ENCODE measurements around the gene GARIN5A. TPM values are rescaled to one million over a fixed set of nuclear protein-coding genes. Genes with fewer than 3 reads are reported as not detected.

The GARIN5A gene
- total and polyA plus RNA-seq, 10 donors: 0.42 to 1.4 (median 0.54) TPM; not detected in 6

DNA sequence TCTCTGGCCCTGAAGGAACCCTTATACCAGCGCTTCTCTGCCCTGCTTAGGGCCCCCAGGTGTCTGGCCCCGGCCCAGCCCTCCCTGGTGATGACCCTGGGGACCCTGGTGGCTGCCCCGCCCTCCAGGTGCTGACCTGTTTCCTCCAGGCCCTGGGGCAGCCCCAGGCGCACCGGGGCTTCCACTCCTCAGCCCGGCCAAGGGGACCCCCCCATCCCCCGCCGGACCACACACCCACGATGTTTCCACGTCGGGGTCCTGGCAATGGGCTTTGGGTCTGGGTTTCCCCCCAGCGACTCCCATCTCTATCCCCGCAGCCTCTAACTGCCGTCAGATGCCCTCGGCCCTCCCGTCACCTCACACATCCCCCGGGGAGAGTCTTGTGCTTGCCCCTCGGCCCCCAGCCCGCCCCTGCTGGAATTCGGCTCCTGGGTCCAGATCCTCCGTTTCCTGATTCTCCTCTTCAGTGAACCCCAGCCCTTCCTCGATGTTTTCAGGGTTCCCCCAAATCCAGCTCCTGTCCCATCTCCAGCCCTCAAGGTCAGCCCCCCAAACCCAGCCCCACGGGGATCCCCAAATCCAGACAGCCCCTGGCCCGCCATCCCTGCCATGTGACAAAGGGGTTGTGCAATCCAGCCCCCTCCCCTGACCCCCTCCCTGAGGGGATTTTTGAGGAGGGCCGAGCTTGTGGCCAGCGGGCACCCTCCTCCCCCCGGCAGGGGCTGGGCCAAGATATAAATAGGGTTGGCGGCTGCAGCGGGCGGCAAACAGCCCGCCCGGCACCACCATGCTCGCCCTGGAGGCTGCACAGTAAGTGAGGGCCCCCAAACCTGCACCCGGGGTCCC lies 58.2 kb downstream of the GARIN5A start, which contains the start of gene SPIB:
Gene SPIB (plus strand): TSS at position 763 of the 846 bp plus-strand sequence. CDS start 25 bp downstream, at position 788.
- Histone ChIP-seq H3K36me3 (peaks cover 0 to 22% (median 0%) of the 10 kb centered on the region in 6 donors), H3K27ac (peak within 1 kb of the TSS; percentile 17 to 93 (median 66)), H3K27me3 (replicated peaks in 1 of 7) (peaks cover 0 to 59% (median 9%) of the 10 kb centered on the region in 7 donors), H3K4me3 (peak within 1 kb of the TSS; percentile 28 to 81 (median 48)), H3K4me1 (peaks cover 0 to 86% (median 44%) of the 10 kb centered on the region in 6 donors), H3K9me3 (no peaks in the 10 kb centered on the region)
- intact Hi-C loops (cut with DNase I; ENCODE audit: low total_unique reads): loop anchor here (10.0 kb wide), 1 partner anchor 54 kb away; the partner anchor contains the start of gene NAPSA
- TF ChIP-seq POLR2A (IDR thresholded peaks at IDR 0.05) (peak in 1 of 3 donors; percentile 31), POLR2AphosphoS5 (IDR thresholded peaks at IDR 0.05) (peak; percentile 72 to 79 (median 74))
- TF ChIP-seq, protein P1, sequence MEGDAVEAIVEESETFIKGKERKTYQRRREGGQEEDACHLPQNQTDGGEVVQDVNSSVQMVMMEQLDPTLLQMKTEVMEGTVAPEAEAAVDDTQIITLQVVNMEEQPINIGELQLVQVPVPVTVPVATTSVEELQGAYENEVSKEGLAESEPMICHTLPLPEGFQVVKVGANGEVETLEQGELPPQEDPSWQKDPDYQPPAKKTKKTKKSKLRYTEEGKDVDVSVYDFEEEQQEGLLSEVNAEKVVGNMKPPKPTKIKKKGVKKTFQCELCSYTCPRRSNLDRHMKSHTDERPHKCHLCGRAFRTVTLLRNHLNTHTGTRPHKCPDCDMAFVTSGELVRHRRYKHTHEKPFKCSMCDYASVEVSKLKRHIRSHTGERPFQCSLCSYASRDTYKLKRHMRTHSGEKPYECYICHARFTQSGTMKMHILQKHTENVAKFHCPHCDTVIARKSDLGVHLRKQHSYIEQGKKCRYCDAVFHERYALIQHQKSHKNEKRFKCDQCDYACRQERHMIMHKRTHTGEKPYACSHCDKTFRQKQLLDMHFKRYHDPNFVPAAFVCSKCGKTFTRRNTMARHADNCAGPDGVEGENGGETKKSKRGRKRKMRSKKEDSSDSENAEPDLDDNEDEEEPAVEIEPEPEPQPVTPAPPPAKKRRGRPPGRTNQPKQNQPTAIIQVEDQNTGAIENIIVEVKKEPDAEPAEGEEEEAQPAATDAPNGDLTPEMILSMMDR (IDR thresholded peaks at IDR 0.05 in 8 of 11, conservative IDR thresholded peaks at IDR 0.05 in 3 of 11): no peak
- peak; percentile 87 for DNase-seq
- 19 to 36% (median 27%) methylated on average over 28 to 34 of the region's 34 CpGs for WGBS, 5 donors

DNA sequence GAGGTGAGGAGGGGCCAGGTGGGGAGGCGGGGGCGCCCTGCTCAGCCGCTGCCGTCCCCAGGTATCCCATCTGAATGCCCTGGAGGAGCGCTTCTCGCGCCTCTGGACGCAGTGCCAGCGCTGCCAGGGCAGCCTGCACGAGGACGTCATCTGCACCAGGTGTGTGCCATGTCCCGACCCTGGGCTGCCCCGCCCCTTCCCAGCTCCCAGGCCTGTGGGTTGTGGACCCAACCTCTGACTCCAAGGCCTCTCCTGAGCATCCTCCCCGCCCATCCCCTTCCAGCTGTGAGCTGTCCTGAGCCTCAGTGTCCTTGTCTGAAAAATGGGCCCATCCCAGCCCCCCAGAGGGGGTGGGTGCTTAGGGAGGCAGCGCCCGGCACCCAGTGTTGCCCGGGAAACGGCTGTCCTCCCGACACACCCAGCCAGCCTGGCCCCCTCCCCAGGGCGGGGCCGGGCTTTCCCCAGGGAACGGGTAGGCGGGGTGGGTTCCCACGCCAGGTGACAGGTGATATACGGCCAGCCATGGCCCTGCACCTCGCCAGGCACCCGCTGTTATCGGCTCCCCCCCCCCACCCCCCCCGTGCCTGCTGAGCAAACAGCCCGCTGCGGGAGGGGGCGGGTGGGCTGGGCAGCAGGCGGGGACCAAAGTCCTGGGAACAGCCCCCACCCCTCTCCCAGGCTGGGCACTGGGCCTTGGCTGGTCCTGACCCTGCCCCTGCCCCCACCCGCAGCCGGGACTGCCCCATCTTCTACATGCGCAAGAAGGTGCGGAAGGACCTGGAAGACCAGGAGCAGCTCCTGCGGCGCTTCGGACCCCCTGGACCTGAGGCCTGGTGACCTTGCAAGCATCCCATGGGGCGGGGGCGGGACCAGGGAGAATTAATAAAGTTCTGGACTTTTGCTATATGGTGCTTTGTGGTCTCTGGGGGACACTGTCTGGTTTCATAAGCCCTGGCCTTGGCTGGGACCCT lies 59.3 kb downstream of the GARIN5A start:
- Histone ChIP-seq H3K36me3 (peaks cover 0 to 15% (median 0%) of the 10 kb centered on the region in 6 donors), H3K4me1 (peaks cover 0 to 79% (median 42%) of the 10 kb centered on the region in 6 donors), H3K4me3 (peak overlapping the region in 7 of 8 donors; percentile 28 to 81 (median 51)), H3K9me3 (no peaks in the 10 kb centered on the region), H3K27me3 (replicated peaks in 1 of 7) (peaks cover 0 to 54% (median 9%) of the 10 kb centered on the region in 7 donors), H3K27ac (peak overlapping the region in 6 of 8 donors; percentile 49 to 93 (median 84))
- TF ChIP-seq, protein P1 (IDR thresholded peaks at IDR 0.05 in 8 of 11, conservative IDR thresholded peaks at IDR 0.05 in 3 of 11): no peak
- TF ChIP-seq POLR2AphosphoS5 (IDR thresholded peaks at IDR 0.05): peak in 1 of 3 donors; percentile 33
- intact Hi-C loops (cut with DNase I; ENCODE audit: low total_unique reads): loop anchor here (10.0 kb wide), 1 partner anchor 53 kb away; the partner anchor contains the start of gene NAPSA
- WGBS, 5 donors: 63 to 76% (median 69%) methylated on average over 8 to 42 of the region's 42 CpGs
- no peak for DNase-seq

Other genes with a start within 250 kb of the GARIN5A start
- gene KCNC3, start 147.5 kb downstream of the GARIN5A start, total RNA-seq: 10 to 100 TPM in 2 of 7 donors, 1 to 10 TPM in 5; 2.6 to 20.8 (median 7.1) TPM
- gene KCNC3, start 147.5 kb downstream of the GARIN5A start, polyA plus RNA-seq: 1 to 10 TPM in 1 of 3 donors, under 1 TPM in 2; 0.72 to 2.6 (median 0.74) TPM
- 1 to 10 TPM; 1.5 to 3.4 (median 2.3) TPM for gene NAPSA, start 111.2 kb downstream of the GARIN5A start, total RNA-seq
- 1 to 10 TPM; 4.5 to 6.4 (median 5.0) TPM for gene NAPSA, start 111.2 kb downstream of the GARIN5A start, polyA plus RNA-seq
- gene NR1H2, start 100.4 kb downstream of the GARIN5A start, total RNA-seq: 10 to 100 TPM; 59.9 to 96.0 (median 84.8) TPM
- gene NR1H2, start 100.4 kb downstream of the GARIN5A start, polyA plus RNA-seq: 10 to 100 TPM; 53.1 to 75.5 (median 55.8) TPM
- gene POLD1, start 92.5 kb downstream of the GARIN5A start, total RNA-seq: 10 to 100 TPM; 26.5 to 39.9 (median 28.2) TPM
- gene POLD1, start 92.5 kb downstream of the GARIN5A start, polyA plus RNA-seq: 10 to 100 TPM; 50.9 to 66.6 (median 66.5) TPM
- gene SPIB, start 57.9 kb downstream of the GARIN5A start, total RNA-seq: 10 to 100 TPM; 22.1 to 76.6 (median 34.4) TPM
- gene SPIB, start 57.9 kb downstream of the GARIN5A start, polyA plus RNA-seq: 10 to 100 TPM; 55.5 to 90.5 (median 86.1) TPM
- gene MYBPC2, start 44.0 kb downstream of the GARIN5A start, total RNA-seq: 1 to 10 TPM in 1 of 7 donors, under 1 TPM in 4, not detected in 2; 0.28 to 1.5 (median 0.40) TPM
- gene MYBPC2, start 44.0 kb downstream of the GARIN5A start, polyA plus RNA-seq: 1 to 10 TPM in 1 of 3 donors, under 1 TPM in 2; 0.33 to 1.7 (median 0.45) TPM
- gene EMC10, start 341 bp downstream of the GARIN5A start, total RNA-seq: 10 to 100 TPM; 53.0 to 72.6 (median 62.5) TPM
- gene EMC10, start 341 bp downstream of the GARIN5A start, polyA plus RNA-seq: 10 to 100 TPM; 31.0 to 61.1 (median 50.5) TPM
- gene JOSD2, start 34.3 kb upstream of the GARIN5A start, total RNA-seq: 10 to 100 TPM; 21.4 to 32.1 (median 29.0) TPM
- gene JOSD2, start 34.3 kb upstream of the GARIN5A start, polyA plus RNA-seq: 10 to 100 TPM; 39.2 to 54.3 (median 42.4) TPM
- gene ASPDH, start 37.1 kb upstream of the GARIN5A start, total RNA-seq: not detected
- gene ASPDH, start 37.1 kb upstream of the GARIN5A start, polyA plus RNA-seq: not detected
- 1 to 10 TPM in 4 of 7 donors, under 1 TPM in 3; 0.20 to 2.3 (median 1.0) TPM for gene LRRC4B, start 91.6 kb upstream of the GARIN5A start, total RNA-seq
- 1 to 10 TPM in 1 of 3 donors, under 1 TPM in 2; 0.30 to 1.0 (median 0.90) TPM for gene LRRC4B, start 91.6 kb upstream of the GARIN5A start, polyA plus RNA-seq
- gene SYT3, start 163.0 kb upstream of the GARIN5A start, total RNA-seq: under 1 TPM in 3 of 7 donors, not detected in 4; 0.28 to 0.51 (median 0.32) TPM
- gene SYT3, start 163.0 kb upstream of the GARIN5A start, polyA plus RNA-seq: under 1 TPM; 0.02 to 0.20 (median 0.06) TPM
- not detected for gene C19orf81, start 172.6 kb upstream of the GARIN5A start, total RNA-seq
- gene C19orf81, start 172.6 kb upstream of the GARIN5A start, polyA plus RNA-seq: not detected
- 1 to 10 TPM in 2 of 7 donors, under 1 TPM in 4, not detected in 1; 0.14 to 1.8 (median 0.61) TPM for gene SHANK1, start 243.0 kb upstream of the GARIN5A start, total RNA-seq
- under 1 TPM in 2 of 3 donors, not detected in 1; 0.07 to 0.32 TPM for gene SHANK1, start 243.0 kb upstream of the GARIN5A start, polyA plus RNA-seq
- 10 to 100 TPM in 1 of 7 donors, 1 to 10 TPM in 6; 6.2 to 10.7 (median 9.0) TPM for gene CLEC11A, start 246.5 kb upstream of the GARIN5A start, total RNA-seq
- 1 to 10 TPM; 8.7 to 9.0 (median 8.9) TPM for gene CLEC11A, start 246.5 kb upstream of the GARIN5A start, polyA plus RNA-seq